Stimulated activated CD4-positive, alpha-beta T cell treated with anti-CD3 and anti-CD28 coated beads, Interleukin-4, amount 100 ng/mL, for 48 hours (primary cell): ENCODE results near the gene KRTAP3-1.

ENCODE experiments used
- DNase-seq, 2 donors: peaks; one replicate each; pipeline ENCODE4 v3.0.0-alpha.2; 2020; ENCODE audit warnings: low read depth in 2 of 2

Gene KRTAP3-1

DNA sequence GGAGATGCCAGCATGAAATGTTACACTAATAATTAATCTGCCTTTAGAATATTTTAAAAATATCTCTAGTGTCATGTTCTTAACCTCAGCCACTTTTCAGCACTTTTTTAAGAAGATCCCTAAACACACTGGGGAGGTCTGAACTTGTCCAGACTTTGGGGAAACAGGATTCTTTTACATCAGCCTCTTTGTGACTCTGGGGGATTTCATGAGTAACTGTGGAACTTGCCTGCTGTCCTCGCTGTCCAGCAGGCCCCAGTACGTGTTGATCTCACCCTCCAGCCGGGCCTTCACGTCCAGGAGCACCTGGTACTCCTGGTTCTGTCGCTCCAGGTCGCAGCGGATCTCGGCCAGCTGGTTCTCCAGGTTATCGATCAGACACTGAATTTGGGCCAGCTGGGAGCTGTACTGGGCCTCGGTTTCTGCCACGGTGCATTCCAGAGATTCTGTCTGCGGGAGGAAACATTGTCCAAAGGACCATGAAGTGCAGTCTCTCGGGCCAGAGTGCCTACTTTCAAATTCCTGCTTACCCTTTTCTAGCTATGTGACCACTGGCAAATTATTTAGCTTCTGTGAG lies 30.3 kb downstream of the KRTAP3-1 start:
- no peak for DNase-seq

DNA sequence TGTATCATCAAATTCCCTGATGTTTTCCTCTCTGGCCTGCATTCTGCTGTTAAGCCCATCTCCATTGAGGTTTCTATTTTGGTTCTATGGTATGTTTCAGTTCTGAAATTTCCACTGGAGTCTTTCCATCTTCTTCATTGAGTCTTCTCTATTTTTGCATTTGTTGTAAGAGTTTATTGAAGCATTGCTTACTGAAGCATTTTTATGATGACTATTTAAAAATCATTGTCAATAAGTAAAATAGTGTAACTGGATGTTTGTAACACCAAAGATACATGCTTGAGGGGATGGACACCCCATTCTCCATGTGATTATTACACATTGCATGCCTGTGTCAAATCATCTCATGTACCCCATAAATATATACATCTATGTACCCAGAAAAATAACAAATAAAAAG lies 33.4 kb downstream of the KRTAP3-1 start:
- no peak for DNase-seq

DNA sequence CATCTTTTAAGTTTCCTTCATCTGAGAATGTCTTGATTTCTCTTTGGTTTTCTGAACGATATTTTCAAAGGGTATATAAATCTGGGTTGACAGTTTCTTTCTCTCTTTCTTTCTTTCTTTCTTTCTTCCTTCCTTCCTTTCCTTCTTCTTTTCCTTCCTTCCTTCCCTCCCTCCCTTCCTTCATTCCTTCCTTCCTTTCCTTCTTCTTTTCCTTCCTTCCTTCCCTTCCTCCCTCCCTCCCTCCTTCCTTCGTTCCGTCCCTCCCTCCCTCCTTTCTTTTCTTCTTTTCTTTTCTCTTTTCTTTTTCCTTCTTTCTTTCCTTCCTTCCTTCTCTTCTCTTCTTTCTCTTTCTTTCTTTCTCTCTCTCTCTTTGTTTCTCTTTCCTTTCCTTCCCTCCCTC lies 34.6 kb downstream of the KRTAP3-1 start:
- no peak for DNase-seq

DNA sequence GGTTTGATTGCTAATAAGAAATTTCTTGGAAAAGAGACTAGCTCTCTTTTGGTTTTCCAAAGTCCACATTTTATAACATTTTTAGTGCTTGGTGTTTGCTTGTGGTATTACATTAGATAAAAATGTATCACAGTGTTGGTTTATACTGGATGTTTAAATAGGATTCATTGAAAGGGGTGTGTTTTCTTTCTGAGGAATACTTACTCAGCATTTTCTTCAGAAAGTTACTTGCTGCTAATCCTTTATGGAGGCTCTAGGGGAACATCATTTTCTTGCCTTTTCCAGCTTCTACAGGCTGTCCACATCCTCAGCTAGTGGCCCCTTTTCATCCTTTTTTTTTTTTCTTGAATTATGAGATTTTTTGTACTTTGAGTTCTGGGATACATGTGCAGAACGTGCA lies 41.3 kb downstream of the KRTAP3-1 start:
- no peak for DNase-seq

DNA sequence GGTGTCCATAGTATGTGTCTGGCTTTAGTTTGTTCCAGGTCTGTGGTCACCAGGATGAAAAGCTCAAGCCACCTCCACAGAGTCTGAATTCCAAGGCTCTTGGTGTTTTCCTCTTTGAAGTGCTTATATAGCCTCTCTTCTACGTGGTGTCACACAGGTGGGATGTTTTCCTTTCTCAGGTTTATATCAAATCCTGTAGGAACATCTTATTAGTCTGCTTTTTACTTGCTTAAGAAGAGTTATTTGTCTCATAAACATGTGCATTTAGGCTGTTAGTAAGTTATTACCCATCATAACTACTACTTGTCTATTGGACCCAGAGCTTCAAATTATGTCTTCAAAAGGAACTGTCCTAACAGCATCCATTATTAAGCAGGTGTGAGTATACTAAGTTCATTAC lies 42.1 kb downstream of the KRTAP3-1 start, which contains the start of gene KRT39:
KRT39 (minus strand) TSS at position 101 of the 400 bp plus-strand sequence; CDS start at position 9, 92 bp downstream.
- DNase-seq: no peak

DNA sequence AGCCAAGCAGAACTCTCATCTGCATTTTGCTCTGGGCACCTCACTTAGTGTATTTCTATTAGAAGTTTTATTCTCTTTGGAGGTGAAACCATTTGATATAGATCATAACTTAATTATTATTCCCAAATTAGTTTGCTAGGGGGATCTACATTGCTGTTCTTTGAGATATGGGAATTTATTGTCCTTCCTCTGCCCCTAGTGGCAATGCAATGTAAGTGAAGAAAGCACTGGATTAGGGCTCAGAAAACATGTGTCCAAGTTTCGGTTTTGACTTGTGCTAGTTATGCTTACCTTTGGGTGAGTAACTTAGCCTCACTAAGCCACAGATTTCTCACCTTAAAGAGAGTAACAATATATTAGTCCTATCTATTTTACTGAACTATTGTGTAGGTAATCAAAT lies 45.1 kb downstream of the KRTAP3-1 start:
- no peak for DNase-seq

DNA sequence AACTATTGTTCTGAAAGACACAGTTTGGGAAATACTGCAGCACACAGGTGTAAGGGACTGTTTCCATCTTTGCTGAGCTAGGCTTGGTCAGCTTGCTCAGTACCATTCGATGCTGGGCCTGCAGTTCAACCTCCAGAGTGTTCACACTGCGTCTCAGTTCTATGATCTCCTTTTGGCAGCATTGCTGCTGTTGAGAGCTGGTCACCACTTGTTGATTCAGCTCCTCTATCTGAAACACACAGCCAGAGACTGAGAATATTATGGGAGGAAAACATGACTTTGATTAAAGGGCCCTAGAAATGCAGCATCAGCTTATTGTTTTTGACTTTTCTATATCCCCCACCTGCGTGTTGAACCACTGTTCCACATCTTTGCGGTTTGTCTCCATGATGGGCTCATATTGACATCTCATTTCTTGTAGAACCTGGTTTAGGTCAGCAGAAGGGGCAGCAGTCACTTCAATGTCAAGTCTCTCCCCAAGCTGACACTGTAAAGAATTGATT lies 46.8 kb downstream of the KRTAP3-1 start:
- DNase-seq: no peak

DNA sequence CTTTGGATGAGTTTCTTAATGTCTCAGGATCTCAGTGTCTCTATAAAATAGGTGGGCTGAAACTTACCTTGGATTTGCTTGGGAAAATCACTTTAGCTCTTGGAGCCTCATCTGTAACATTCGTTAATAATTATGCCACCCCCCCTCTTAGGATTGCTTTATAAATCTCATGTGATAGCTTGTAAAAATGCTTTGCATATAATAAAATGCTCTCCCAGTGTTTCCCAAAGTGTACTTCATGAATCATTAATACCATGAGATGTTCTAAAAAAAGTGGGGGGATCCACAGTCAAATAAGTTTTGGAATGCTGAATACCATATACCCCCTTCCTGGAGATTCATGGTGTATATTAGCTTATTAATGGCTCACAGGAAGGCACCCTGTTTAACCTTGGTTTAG lies 47.3 kb downstream of the KRTAP3-1 start:
- DNase-seq: no peak

DNA sequence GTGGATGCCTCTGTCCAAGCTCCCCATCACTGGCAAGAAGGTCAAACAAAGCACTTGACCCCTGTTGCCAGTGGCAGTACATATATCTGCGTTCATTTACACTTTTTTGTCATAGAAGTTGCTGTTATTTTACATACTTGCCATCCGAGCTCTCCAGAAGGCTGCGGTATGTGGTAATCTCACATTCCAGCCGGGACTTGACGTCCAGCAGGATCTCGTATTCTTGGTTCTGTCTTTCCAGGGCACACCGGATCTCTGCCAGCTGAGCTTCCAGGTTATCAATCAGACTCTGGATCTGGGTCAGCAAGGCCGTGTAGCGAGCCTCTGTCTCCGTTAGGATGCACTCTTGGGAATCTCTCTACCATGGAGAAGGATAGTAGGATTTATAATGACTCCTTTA lies 48.8 kb downstream of the KRTAP3-1 start:
- DNase-seq: no peak
